ENCODE data around the gene KIF3B.
A peak's percentile ranks its signal among the peaks of the same experiment; 100 is the strongest.
"Not testable (repeated sequence)": the region's sequence is repeated elsewhere in the genome, so short reads cannot be mapped to it uniquely, and the experiment has no call there.

KIF3B gene

GRCh38 chr20:32296819-32297420 lies 19.5 kb downstream of the KIF3B start:
- DNase-seq, result no peak

GRCh38 chr20:32297439-32297838 lies 20.0 kb downstream of the KIF3B start:
- DNase-seq, result no peak

GRCh38 chr20:32300647-32301046 lies 23.2 kb downstream of the KIF3B start:
- no peak for DNase-seq

- DNase-seq, result no peak
Observed at GRCh38 chr20:32301719-32302506, 24.5 kb downstream of the KIF3B start.

GRCh38 chr20:32302507-32302872 lies 25.0 kb downstream of the KIF3B start:
- no peak for DNase-seq

- no peak for DNase-seq
Observed at GRCh38 chr20:32304131-32304746, 26.8 kb downstream of the KIF3B start.

- no peak for DNase-seq
Observed at GRCh38 chr20:32312718-32313424, 35.4 kb downstream of the KIF3B start.

- DNase-seq, result no peak
Observed at GRCh38 chr20:32314768-32315167, 37.3 kb downstream of the KIF3B start.

GRCh38 chr20:32315399-32315798 lies 37.9 kb downstream of the KIF3B start:
- no peak for DNase-seq

GRCh38 chr20:32315891-32316290 lies 38.4 kb downstream of the KIF3B start:
- DNase-seq, result no peak

- no peak for DNase-seq
Observed at GRCh38 chr20:32316667-32317066, 39.2 kb downstream of the KIF3B start.

GRCh38 chr20:32319100-32319499 lies 41.6 kb downstream of the KIF3B start:
- no peak for DNase-seq

GRCh38 chr20:32320305-32320704 lies 42.9 kb downstream of the KIF3B start:
- no peak for DNase-seq

- DNase-seq, result no peak
Observed at GRCh38 chr20:32321390-32321789, 43.9 kb downstream of the KIF3B start.

- DNase-seq, result not testable (repeated sequence)
Observed at GRCh38 chr20:32322260-32322659, 44.8 kb downstream of the KIF3B start.

- not testable (repeated sequence) for DNase-seq
Observed at GRCh38 chr20:32323761-32324160, 46.3 kb downstream of the KIF3B start.

- DNase-seq, result peak; percentile 90
Observed at GRCh38 chr20:32325706-32326503, 48.5 kb downstream of the KIF3B start.

GRCh38 chr20:32326504-32326845 lies 49.0 kb downstream of the KIF3B start:
- DNase-seq, result peak; percentile 87

- peak; percentile 66 for DNase-seq
Observed at GRCh38 chr20:32327087-32327681, 49.7 kb downstream of the KIF3B start.

GRCh38 chr20:32329817-32330554 lies 52.5 kb downstream of the KIF3B start:
- DNase-seq, result peak; percentile 96

GRCh38 chr20:32330555-32330897 lies 53.1 kb downstream of the KIF3B start:
- DNase-seq, result no peak

GRCh38 chr20:32332614-32333013 lies 55.2 kb downstream of the KIF3B start:
- DNase-seq, result no peak
